Glutamatergic neuron (in vitro differentiated cells): ENCODE data around the gene USP25. TPM values are rescaled to one million over a fixed set of nuclear protein-coding genes. Genes with fewer than 3 reads are reported as not detected.

Experiments used
- DNase-seq: peaks from one replicate; pipeline ENCODE4 v3.0.0; 2022
- H3K27ac Mint-ChIP-seq: one replicate; pipeline ENCODE4 v1.8.0; 2020; ENCODE audit warnings: mild to moderate bottlenecking, mixed read lengths, inconsistent platforms; ENCODE audit not compliant: unreplicated experiment
- H3K27me3 Mint-ChIP-seq: one replicate; pipeline ENCODE4 v1.8.0; 2020; ENCODE audit warnings: mild to moderate bottlenecking, moderate library complexity, mixed read lengths, inconsistent platforms; ENCODE audit not compliant: unreplicated experiment
- H3K36me3 Mint-ChIP-seq: one replicate; pipeline ENCODE4 v1.8.0; 2020; ENCODE audit warnings: mild to moderate bottlenecking, mixed read lengths, inconsistent platforms; ENCODE audit not compliant: unreplicated experiment
- H3K4me1 Mint-ChIP-seq: one replicate; pipeline ENCODE4 v1.8.0; 2020; ENCODE audit warnings: mild to moderate bottlenecking, low read depth, mixed read lengths, inconsistent platforms; ENCODE audit not compliant: unreplicated experiment
- H3K4me3 Mint-ChIP-seq: one replicate; pipeline ENCODE4 v1.8.0; 2020; ENCODE audit warnings: mild to moderate bottlenecking, mixed read lengths, inconsistent platforms; ENCODE audit not compliant: unreplicated experiment
- H3K9me3 Mint-ChIP-seq: one replicate; pipeline ENCODE4 v1.8.0; 2020; ENCODE audit warnings: mild to moderate bottlenecking, moderate library complexity, mixed read lengths, inconsistent platforms; ENCODE audit not compliant: unreplicated experiment
- CTCF ChIP-seq: fragments of 200-600 bp; sonication (generic); IDR thresholded peaks from one replicate; pipeline ENCODE4 v1.5.0; 2021; ENCODE audit not compliant: partially characterized antibody, unreplicated experiment
- total RNA-seq: library from RNA; stranded (reverse); fragmentation: NEBNext Ultra II Directional; extraction: Animal tissue kit (Norgen Biotek cat#: 25700); gene quantifications from one replicate; pipeline ENCODE4 v1.2.1, GENCODE V29; 2021; ENCODE audit not compliant: unreplicated experiment

Gene USP25
- total RNA-seq, 1 donor from 2014 or later: 16.3 TPM

GRCh38 chr21:15759469-15759868 lies 29.7 kb downstream of the USP25 start:
- no peak overlapping the region for H3K27ac Mint-ChIP-seq
- peaks cover 13% of the 10 kb centered on the region for H3K36me3 Mint-ChIP-seq

GRCh38 chr21:15761507-15762100 lies 31.8 kb downstream of the USP25 start:
- no peak overlapping the region for H3K4me3 Mint-ChIP-seq
- H3K27me3 Mint-ChIP-seq: no peaks in the 10 kb centered on the region
- no peak for TF ChIP-seq CTCF
- DNase-seq: no peak
- H3K9me3 Mint-ChIP-seq: peaks cover 5% of the 10 kb centered on the region
- H3K4me1 Mint-ChIP-seq: no peaks in the 10 kb centered on the region
- H3K27ac Mint-ChIP-seq: no peak overlapping the region
- peaks cover 13% of the 10 kb centered on the region for H3K36me3 Mint-ChIP-seq

More at GRCh38 chr21:15759469-15759868, 29.7 kb downstream of the USP25 start:
- no peak for DNase-seq
- H3K27me3 Mint-ChIP-seq: no peaks in the 10 kb centered on the region
- TF ChIP-seq CTCF: no peak
- no peaks in the 10 kb centered on the region for H3K4me1 Mint-ChIP-seq
- no peak overlapping the region for H3K4me3 Mint-ChIP-seq
- H3K9me3 Mint-ChIP-seq: peaks cover 5% of the 10 kb centered on the region

GRCh38 chr21:15763359-15763758 lies 33.6 kb downstream of the USP25 start:
- Mint-ChIP-seq H3K4me3 (no peak overlapping the region), H3K27me3 (no peaks in the 10 kb centered on the region), H3K9me3 (no peaks in the 10 kb centered on the region), H3K27ac (no peak overlapping the region), H3K36me3 (peaks cover 7% of the 10 kb centered on the region), H3K4me1 (no peaks in the 10 kb centered on the region)
- no peak for DNase-seq
- TF ChIP-seq CTCF: no peak

- H3K4me3 Mint-ChIP-seq: no peak overlapping the region
- no peaks in the 10 kb centered on the region for H3K9me3 Mint-ChIP-seq
- DNase-seq: no peak
- H3K27me3 Mint-ChIP-seq: no peaks in the 10 kb centered on the region
- no peak for TF ChIP-seq CTCF
- H3K27ac Mint-ChIP-seq: no peak overlapping the region
- H3K36me3 Mint-ChIP-seq: peaks cover 7% of the 10 kb centered on the region
- no peaks in the 10 kb centered on the region for H3K4me1 Mint-ChIP-seq
Observed at GRCh38 chr21:15764878-15765277, 35.1 kb downstream of the USP25 start.

GRCh38 chr21:15766952-15767603 lies 37.3 kb downstream of the USP25 start:
- no peak for TF ChIP-seq CTCF
- DNase-seq: no peak
- H3K9me3 Mint-ChIP-seq: no peaks in the 10 kb centered on the region
- no peak overlapping the region for H3K4me3 Mint-ChIP-seq
- no peaks in the 10 kb centered on the region for H3K27me3 Mint-ChIP-seq
- peaks cover 7% of the 10 kb centered on the region for H3K36me3 Mint-ChIP-seq
- H3K27ac Mint-ChIP-seq: no peak overlapping the region
- H3K4me1 Mint-ChIP-seq: no peaks in the 10 kb centered on the region
